VCaP (cell line): ENCODE results near the gene PPM1H.

ENCODE experiments used
- H3K27ac ChIP-seq: fragments of 450-650 bp; 2 replicates; pipeline ENCODE4 v1.5.1; 2017
- TF ChIP-seq, protein P1 (sequence below): fragments of 450-650 bp; conservative IDR thresholded peaks from 2 replicates; pipeline ENCODE4 v1.5.1; 2017; ENCODE audit warnings: mild to moderate bottlenecking, moderate library complexity

PPM1H gene

DNA sequence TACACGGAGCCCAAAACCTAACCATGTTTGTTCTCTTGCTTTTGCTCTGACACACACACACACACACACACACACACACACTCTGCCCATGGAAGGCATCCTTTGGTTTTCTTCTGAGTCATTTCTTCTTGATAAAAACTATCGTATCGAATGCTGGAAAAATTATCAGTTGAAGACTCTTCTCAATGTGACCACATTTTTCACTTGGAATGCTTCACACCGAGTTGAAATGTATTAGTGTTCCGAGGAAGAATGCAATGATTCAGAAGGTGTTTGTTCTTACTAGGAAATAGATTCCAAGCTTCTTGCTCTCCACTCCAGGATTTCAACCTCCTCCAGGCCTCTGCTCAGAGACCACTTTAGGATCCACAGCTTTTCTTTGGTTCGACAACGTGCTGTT, 242.1 kb downstream of the PPM1H start:
- TF ChIP-seq, protein P1, sequence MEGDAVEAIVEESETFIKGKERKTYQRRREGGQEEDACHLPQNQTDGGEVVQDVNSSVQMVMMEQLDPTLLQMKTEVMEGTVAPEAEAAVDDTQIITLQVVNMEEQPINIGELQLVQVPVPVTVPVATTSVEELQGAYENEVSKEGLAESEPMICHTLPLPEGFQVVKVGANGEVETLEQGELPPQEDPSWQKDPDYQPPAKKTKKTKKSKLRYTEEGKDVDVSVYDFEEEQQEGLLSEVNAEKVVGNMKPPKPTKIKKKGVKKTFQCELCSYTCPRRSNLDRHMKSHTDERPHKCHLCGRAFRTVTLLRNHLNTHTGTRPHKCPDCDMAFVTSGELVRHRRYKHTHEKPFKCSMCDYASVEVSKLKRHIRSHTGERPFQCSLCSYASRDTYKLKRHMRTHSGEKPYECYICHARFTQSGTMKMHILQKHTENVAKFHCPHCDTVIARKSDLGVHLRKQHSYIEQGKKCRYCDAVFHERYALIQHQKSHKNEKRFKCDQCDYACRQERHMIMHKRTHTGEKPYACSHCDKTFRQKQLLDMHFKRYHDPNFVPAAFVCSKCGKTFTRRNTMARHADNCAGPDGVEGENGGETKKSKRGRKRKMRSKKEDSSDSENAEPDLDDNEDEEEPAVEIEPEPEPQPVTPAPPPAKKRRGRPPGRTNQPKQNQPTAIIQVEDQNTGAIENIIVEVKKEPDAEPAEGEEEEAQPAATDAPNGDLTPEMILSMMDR = no peak
- no peak overlapping the region for H3K27ac ChIP-seq

DNA sequence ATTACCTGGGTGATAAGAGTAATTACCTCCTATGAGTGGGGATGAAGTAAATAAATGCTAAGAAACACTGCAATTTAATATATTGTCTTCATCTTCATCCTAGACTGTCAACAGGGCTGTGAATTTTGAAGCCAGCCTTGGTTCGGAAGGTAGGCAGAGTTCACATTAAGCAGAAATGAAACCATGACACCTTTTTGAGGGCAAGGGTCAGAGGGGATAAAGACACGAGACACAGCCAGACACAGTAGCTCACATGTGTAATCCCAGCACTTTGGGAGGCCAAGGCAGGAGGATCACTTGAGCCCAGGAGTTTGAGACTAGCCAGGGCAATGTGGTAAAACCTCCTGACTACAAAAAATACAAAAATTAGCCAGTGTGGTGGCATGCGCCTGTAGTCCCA, 243.6 kb downstream of the PPM1H start:
- TF ChIP-seq, protein P1 = no peak
- H3K27ac ChIP-seq = no peak overlapping the region

DNA sequence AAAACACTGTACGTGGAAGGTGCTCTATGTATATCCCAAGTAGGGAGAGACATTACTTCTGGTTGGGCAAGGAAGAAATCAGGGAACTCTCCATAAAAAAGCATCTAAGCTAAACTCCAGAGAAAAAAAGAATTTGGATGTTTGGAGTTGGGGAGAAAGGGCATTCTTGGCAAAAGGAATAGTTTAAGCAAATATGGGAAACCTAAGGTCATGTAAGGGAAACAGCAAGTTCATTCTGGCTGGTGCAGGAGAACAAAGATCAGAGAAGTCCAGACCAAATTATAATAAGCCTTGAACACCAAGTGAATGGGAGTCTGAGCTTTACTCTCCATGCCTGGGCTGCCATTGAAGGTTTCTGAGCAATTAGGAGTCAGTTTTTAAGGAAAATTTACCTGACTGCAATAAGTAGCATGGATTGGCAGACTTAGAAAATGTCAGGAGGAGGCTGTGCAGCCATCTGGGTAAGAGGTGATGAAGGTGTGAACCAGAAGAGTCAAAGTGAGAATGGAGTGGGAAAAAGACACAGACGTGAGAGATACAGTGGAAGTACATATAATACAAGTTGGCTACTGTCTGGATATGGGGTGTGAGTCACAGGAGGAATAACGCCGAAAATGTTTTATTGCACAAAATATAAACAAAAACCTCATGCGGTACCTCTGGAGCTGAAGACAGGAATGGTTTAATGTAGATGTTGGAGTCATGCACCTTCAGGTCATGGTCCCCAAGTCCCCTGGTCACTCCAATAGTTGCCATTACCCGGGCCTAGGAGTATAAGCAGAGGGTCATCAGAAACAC, 245.7 kb downstream of the PPM1H start:
- TF ChIP-seq, protein P1 = no peak

DNA sequence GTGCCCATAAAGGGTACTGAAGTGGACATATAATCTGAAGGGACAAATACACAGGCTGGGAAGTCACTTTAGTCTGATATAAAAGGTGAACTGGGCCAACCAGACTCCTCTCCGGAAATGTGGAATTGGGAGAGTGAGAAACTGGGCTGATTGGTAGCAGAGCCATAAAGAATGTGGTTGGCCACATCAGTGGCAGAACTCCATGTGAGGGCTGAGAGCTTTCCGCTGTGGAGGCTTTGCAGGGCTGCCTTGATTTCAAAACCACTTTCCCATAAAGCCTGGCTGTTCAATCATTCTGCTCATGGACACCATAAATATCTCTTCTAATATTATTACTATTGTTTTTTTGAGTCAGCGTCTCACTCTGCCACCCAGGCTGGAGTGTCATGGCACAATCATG, 248.0 kb downstream of the PPM1H start:
- TF ChIP-seq, protein P1 = no peak
- H3K27ac ChIP-seq = no peak overlapping the region

More for the DNA sequence above, 245.7 kb downstream of the PPM1H start:
- H3K27ac ChIP-seq = no peak overlapping the region

DNA sequence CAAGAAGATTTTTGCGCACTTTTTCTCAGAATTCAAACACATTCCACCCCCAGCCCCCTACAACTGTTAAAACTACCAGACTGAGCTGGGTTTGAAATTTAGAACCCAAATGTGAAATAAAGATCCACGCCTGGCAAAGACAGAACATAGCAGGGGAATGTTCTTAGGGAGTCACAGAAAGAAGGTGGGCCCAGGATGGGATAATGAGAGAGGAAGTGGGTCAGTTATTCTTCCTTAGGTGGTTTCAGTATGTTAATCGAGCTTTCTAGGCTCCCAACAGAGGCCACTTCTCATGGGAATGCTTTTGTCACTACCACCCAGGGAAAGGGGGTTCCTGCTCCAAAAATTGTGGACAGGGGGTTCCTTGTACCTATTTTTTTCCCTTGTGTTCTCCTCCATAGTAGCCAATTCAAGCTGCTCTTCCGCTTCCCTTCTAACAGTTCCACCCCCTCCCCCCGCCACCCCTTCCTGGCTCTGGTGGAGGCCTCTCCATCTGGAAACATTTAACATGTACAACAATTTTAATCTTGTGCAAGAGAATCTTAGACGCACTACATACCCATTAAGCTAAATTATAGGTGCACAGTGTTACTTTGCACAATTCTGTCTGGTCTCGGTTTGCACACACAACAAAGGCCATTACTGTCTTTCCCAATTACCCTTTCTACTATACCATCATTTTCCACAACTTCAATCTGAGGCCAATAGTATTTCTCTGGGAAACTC, 250.2 kb downstream of the PPM1H start:
- TF ChIP-seq, protein P1 = no peak
- H3K27ac ChIP-seq = no peak overlapping the region

DNA sequence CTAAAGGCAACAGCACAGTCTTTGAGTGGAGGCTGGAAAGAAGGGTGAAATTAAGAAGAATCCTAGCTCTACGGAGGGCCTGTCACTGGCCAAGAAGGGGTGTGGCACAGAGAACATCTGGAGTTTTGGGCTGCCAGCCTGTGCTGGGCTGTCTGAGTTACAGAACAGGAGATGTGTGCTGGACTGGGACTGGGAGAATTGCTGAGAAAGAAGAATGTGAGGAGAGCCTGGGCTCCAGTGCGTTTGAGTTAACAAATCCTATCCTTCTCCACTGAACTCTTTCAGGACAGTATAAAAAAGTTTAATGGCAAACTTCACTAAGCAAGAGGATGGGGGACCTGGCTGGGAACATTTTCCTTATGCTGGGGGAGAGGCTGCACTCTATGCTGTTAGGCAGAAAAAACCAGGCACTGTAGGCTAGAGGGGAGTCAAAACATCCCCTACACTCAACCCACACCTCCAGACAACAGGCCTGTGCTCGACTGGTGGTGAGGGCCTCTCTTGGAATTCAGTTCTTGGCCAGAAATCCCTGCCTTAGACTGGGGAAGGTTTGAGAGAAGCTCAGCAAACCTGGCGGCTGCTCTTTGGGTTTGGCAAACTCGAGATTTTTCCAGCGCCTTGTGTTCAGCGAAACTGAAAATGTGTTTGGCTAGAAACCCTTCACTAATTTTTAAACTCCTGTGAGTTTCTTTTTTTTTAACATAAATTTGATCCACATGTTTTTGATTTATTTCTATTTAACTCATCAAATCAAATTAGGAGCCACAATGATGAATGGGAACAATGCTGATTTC, 251.0 kb downstream of the PPM1H start:
- TF ChIP-seq, protein P1 = no peak
- H3K27ac ChIP-seq = no peak overlapping the region

DNA sequence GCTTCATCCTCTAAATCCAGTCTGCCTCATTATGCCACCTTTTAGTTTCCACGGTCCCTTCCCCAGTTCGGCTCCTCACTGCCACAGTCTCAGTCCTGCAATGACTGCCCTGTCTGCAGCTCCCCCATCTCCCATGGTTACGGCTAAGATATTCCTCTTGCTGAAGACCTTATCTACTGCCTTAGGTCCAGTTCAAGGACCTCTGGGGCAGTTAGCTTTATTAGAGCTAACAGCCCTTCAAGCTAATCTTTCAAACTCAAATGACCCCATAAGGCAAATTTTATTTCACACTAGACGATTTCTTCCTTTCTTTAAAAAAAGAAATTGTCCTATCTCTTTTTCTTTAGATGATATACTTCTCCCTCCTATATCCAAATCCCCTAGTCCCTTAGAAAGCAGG, 253.6 kb downstream of the PPM1H start:
- no peak overlapping the region for H3K27ac ChIP-seq
- TF ChIP-seq, protein P1 = no peak
